Left ventricle myocardium inferior (tissue), 1 donor: ENCODE results near the gene PIEZO2. TPM values are rescaled to one million over a fixed set of nuclear protein-coding genes. Genes with fewer than 3 reads are reported as not detected.
A peak's percentile ranks its signal among the peaks of the same experiment; 100 is the strongest.

Source experiments
- DNase-seq: peaks from one replicate; pipeline ENCODE4 v3.0.0-alpha.2; 2020
- H3K27ac ChIP-seq: fragments of 200-600 bp; replicated peaks from 2 replicates; pipeline ENCODE4 v1.8.0; 2021
- H3K27me3 ChIP-seq: fragments of 200-600 bp; 2 replicates; pipeline ENCODE4 v1.8.0; 2021; ENCODE audit warnings: low read depth
- H3K36me3 ChIP-seq: fragments of 200-600 bp; 2 replicates; pipeline ENCODE4 v1.8.0; 2021
- H3K4me1 ChIP-seq: fragments of 200-600 bp; 2 replicates; pipeline ENCODE4 v1.8.0; 2021
- H3K4me3 ChIP-seq: fragments of 200-600 bp; 2 replicates; pipeline ENCODE4 v1.8.0; 2021; ENCODE audit warnings: mild to moderate bottlenecking, moderate library complexity
- H3K9me3 ChIP-seq: fragments of 200-600 bp; replicated peaks from 2 replicates; pipeline ENCODE4 v1.8.0; 2021
- intact Hi-C: fragments of 100-400 bp; cut with micrococcal nuclease; formaldehyde crosslinking; loops from one replicate; pipeline ENCODE4 v1.11.0; 2022
- total RNA-seq: library from RNA; stranded (reverse); fragmentation: NEBNext Ultra II Directional; extraction: Animal tissue kit (Norgen Biotek cat#: 25700); gene quantifications from one replicate; pipeline ENCODE4 v1.2.1, GENCODE V29; 2021
- TF ChIP-seq, protein P1 (sequence below): fragments of 200-600 bp; IDR thresholded peaks from 2 replicates; pipeline ENCODE4 v1.8.0; 2021; ENCODE audit warnings: antibody characterized with exemption, mild to moderate bottlenecking, borderline replicate concordance
- donor health status: DM: no; HTN: yes; CAD: no; lungs with severe emphysema.

Gene PIEZO2
- total RNA-seq, 1 donor from 2014 or later: 0.33 TPM

DNA sequence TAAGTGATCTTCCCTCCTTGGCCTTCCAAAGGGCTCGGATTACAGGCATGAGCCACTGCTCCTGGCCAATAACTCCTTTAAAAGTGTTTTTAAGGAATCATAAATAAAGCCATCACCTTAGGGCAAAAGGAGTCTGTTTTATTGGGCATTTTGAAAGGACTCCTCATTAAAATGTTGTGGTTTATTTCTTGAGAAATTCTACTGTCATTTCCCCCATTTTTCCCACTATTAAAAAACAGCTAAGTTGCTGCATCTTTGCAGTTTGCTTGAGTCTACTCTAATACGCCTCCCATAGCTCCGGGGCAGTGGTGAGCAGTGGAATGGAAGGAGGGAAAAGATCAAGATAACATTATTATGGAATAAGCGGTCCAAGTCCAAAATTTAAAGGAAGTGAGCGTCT is 293.2 kb downstream of the PIEZO2 start:
- Histone ChIP-seq H3K27ac (no peak overlapping the region), H3K27me3 (peaks cover 43% of the 10 kb centered on the region), H3K9me3 (no peaks in the 10 kb centered on the region), H3K4me1 (no peaks in the 10 kb centered on the region), H3K4me3 (no peak overlapping the region), H3K36me3 (no peaks in the 10 kb centered on the region)
- no peak for DNase-seq
- intact Hi-C loops: no loop called here
- TF ChIP-seq, protein P1, sequence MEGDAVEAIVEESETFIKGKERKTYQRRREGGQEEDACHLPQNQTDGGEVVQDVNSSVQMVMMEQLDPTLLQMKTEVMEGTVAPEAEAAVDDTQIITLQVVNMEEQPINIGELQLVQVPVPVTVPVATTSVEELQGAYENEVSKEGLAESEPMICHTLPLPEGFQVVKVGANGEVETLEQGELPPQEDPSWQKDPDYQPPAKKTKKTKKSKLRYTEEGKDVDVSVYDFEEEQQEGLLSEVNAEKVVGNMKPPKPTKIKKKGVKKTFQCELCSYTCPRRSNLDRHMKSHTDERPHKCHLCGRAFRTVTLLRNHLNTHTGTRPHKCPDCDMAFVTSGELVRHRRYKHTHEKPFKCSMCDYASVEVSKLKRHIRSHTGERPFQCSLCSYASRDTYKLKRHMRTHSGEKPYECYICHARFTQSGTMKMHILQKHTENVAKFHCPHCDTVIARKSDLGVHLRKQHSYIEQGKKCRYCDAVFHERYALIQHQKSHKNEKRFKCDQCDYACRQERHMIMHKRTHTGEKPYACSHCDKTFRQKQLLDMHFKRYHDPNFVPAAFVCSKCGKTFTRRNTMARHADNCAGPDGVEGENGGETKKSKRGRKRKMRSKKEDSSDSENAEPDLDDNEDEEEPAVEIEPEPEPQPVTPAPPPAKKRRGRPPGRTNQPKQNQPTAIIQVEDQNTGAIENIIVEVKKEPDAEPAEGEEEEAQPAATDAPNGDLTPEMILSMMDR: no peak

DNA sequence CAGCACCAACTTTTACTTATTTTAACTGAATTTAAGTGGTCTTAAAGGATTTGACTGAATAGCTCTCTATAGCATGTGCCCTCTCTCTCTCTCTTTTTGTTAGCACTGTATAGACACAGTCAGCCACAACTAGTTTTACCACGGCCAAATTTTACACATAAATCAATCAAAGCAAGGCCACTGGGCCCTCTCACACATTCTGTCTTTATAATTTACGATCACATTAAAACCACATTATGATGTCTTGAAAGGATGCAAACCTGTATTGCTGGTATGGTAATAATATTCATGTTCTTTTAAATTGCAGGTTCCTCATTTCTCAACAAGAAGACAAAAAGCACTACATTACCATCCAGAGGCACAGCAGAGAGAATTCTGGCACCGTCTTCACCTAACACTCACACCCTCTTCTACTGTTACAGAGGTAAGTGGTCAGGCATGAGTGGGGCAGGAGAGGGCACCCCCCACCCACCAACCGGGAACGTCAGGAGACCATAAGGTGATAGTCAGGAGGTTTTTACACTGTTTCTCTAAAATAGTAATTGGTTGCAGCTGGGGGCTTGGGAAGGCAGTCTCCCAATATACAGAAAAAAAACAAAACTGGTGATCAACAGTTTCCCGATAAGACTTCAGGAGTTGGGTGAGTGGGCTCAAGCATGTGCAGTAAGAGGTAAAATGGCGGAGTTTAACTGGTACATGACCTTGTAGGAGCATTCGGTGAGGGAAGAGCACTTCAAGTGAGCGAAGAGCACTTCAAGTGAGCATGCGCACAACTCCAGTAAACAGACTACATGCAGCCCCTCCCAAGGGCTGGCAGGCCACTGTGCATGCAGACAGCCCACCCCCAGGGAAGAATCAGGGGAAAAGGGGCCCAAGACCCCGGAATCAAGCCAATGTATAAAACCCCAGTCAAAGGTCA is 296.7 kb downstream of the PIEZO2 start:
- no peak for DNase-seq
- H3K27me3 ChIP-seq: peaks cover 29% of the 10 kb centered on the region
- TF ChIP-seq, protein P1: no peak
- no peak overlapping the region for H3K4me3 ChIP-seq
- intact Hi-C loops: loop anchor here (5.0 kb wide), 2 partner anchors 190 to 700 kb away; no protein-coding TSS in a partner anchor
- H3K9me3 ChIP-seq: no peaks in the 10 kb centered on the region
- H3K36me3 ChIP-seq: no peaks in the 10 kb centered on the region
- no peak overlapping the region for H3K27ac ChIP-seq
- H3K4me1 ChIP-seq: no peaks in the 10 kb centered on the region

DNA sequence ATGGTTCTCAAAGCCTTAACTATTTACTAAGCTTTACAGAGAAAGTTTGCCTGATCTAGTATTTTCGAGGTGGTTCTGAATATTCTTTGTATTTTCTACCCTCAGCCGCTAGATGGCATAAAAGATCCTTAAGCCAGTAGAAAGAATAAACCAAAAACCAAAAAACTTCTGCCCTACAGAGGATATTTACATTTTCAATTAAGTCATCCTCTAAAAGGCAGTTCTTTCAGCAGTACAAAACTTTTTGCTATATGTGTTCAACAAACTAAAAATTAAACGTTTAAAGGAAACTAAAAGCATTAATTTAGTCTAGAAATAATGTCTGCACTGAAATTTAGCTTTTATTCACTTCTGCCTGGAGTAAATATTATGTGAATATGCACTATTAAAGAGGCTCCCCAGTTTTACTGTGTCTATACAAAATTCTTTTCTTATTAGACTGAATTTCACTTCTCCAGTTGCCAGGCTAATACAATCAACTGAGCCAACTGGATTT is 297.5 kb downstream of the PIEZO2 start:
- intact Hi-C loops: loop anchor here (5.0 kb wide), 2 partner anchors 190 to 700 kb away; no protein-coding TSS in a partner anchor
- H3K27ac ChIP-seq: no peak overlapping the region
- peaks cover 29% of the 10 kb centered on the region for H3K27me3 ChIP-seq
- no peaks in the 10 kb centered on the region for H3K36me3 ChIP-seq
- H3K9me3 ChIP-seq: no peaks in the 10 kb centered on the region
- TF ChIP-seq, protein P1: peak; percentile 80
- no peak overlapping the region for H3K4me3 ChIP-seq
- no peak for DNase-seq
- no peaks in the 10 kb centered on the region for H3K4me1 ChIP-seq

DNA sequence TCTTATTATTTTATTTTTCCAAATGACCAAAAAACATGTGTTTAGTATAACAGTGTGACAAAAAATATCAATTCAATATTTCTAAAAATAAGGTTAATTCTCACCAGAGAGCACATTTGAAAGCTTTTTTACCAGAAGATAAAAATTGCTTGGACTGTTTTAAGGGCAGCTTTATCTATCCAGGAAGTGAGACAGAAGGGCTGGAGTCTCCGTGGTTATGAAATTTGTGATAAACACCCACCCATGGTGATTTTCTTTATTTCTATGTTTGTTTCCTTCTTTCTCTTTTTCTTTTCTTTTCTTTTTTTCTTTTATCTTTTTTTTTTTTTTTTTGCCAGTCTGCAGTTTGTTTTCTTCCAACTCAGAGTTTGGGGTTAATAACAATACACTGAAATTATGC is 298.5 kb downstream of the PIEZO2 start:
- H3K36me3 ChIP-seq: no peaks in the 10 kb centered on the region
- H3K27ac ChIP-seq: no peak overlapping the region
- TF ChIP-seq, protein P1: no peak
- H3K27me3 ChIP-seq: peaks cover 29% of the 10 kb centered on the region
- DNase-seq: no peak
- no peaks in the 10 kb centered on the region for H3K4me1 ChIP-seq
- intact Hi-C loops: loop anchor here (5.0 kb wide), 2 partner anchors 191 to 701 kb away; no protein-coding TSS in a partner anchor
- H3K9me3 ChIP-seq: no peaks in the 10 kb centered on the region
- no peak overlapping the region for H3K4me3 ChIP-seq

DNA sequence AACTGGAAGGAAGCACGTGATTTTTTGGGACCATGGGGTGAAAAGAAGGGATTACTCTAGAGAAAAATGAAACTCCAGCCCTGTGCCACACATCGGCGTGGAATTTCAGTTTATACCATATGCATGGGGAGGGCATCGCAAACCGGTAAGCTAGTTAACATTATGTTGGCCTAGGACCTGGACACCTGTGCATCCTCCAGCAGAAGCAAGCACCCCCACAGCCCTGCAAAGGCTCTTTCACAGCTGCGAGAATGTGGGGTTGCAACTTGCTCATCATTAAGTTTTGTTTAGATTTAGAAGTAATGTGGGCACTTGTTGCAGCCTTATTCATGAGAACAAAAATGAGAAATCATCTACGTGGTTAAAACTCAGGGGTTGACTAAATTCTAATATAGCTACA is 299.2 kb downstream of the PIEZO2 start:
- H3K9me3 ChIP-seq: no peaks in the 10 kb centered on the region
- no peak overlapping the region for H3K4me3 ChIP-seq
- peaks cover 27% of the 10 kb centered on the region for H3K27me3 ChIP-seq
- TF ChIP-seq, protein P1: no peak
- H3K36me3 ChIP-seq: no peaks in the 10 kb centered on the region
- H3K4me1 ChIP-seq: no peaks in the 10 kb centered on the region
- intact Hi-C loops: loop anchor here (5.0 kb wide), 2 partner anchors 192 to 702 kb away; no protein-coding TSS in a partner anchor
- DNase-seq: no peak
- H3K27ac ChIP-seq: no peak overlapping the region
